A204.1 (cell line): Measurements from ENCODE around the gene TP53TG3F.
"Not testable (repeated sequence)": the region's sequence is repeated elsewhere in the genome, so short reads cannot be mapped to it uniquely, and the experiment has no call there.

Experiments
- FAIRE-seq: peaks from 2 replicates; lab custom pipeline; 2012; peaks lifted over from hg19 to GRCh38; lab: Jason Lieb, UNC

TP53TG3F gene, protein sequence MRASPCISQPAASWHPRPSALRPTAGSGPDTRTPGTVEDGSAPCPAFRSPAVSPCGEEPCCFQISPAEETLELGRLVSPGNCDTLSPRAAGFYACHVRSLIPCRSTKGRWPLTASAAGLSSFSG

DNA sequence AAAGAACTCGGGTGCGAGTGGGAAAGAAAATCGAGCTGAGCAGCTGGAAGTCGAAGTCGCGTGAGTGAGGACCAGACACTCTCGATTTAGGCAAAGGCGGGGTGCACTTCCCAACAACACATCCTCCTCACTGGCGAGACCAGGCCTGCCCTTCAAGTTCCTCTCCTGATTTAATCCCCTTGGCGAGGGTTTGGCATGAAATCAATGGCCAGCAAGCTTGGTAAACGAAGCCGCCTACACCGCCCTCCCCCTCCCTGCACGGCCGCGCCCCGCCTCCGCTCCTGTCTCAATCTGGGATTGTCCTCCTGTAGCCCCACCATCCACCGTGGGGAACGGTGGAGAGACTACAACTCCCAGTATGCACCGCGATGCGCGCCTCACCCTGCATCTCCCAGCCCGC, at the start of gene TP53TG3F:
TSS of gene TP53TG3F (plus strand) at position 301 of the 400 bp plus-strand sequence. CDS start at position 369, 68 bp downstream.
- FAIRE-seq, result not testable (repeated sequence)

DNA sequence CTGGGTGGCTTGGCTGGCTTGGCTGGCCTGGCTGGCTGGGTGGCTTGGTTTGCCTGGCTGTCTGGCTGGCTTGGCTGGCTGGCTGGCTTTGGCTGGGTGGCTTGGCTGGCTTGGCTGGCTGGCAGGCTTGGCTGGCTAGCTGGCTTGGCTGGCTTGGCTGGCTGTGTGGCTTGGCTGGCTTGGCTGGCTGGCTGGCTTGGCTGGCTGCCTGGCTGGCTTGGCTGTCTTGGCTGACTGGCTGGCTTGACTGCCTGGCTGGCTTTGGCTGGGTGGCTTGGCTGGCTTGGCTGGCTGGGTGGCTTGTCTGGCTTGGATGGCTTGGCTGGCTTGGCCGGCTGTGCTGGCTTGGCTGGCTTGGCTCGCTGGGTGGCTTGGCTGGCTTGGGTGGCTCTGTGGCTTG, 32.2 kb downstream of the TP53TG3F start:
- not testable (repeated sequence) for FAIRE-seq

DNA sequence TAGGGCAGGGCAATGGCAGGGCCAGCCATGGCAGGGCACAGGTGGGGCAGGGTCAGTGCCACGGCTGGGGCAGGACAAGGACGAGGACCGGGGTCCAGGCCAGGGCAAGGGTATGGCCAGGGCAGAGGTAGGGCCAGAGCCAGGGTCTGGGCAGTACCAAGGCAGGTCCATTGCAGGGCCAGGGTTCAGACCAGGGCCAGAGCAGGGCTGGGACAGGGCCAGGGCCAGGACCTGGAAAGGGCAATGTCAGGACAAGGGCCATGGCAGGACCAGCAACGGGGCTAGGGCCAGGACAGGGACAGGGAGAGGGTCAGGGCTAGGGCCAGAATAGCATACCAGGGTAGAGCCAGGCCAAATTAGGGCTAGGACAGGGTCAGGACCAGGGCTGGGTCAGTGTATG, 47.8 kb downstream of the TP53TG3F start:
- not testable (repeated sequence) for FAIRE-seq

DNA sequence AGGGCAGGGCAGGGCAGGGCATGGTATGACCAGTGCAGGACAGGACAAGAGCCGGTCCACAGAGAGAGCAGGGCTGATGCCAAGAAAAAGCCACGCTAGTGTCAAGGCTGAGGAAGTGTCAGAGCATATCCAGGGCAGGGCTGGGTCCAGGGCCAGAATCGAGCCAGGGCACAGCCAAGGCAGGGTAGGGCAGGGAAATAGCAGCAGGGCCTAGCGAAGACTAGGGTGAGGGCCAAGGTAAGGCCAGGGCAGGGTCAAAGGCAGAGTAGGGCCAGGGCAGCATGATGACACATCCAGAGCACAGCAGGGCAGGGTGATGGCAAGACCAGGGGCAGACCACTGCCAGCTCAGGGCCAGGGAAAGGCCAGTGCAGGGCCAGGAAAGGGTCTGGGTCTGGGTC, 49.7 kb downstream of the TP53TG3F start:
- FAIRE-seq, result not testable (repeated sequence)

DNA sequence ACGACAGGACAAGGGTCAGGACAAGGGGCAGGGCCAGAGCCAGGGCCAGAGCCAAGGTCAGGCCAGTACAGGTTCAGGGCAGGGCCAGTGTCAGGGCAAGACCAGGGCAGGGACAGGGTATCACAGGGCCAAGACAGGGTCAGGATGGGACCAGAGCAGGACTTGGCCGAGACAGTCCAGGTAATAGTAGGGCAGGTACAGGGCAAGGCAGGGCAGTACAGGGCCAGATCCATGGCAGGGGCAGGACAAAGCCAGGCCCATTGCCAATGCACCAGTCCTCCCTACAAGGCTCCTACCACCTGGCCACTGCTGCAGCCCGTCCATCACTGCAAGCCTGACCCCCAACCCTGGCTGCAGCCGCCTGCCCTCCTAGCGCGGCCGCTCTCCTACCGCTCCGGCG, 50.5 kb downstream of the TP53TG3F start:
- FAIRE-seq, result not testable (repeated sequence)
